ENCODE measurements around the gene RBM28.

DNA sequence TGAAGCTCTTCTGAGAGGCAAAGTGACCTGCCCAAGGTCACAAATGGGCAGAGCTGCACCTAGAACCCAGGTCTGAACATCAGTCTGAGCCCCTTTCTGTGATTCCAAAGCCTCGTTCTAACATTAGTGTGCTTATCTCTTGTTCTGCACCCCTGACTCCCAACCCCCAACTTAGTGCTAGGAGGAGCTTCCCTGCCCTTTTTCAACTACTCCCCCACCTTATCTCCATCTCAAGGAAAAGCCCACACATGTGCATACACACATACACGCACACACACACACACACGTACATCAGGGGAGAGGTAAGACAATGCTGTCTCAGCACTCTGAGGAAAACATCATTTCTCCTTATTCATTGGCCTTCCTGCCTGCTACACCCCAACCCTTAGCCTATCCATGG is 9.5 kb upstream of the RBM28 start:
- no peak for TF ChIP-seq POLR2A (IDR thresholded peaks at IDR 0.05)
- no peak for TF ChIP-seq CTCF (IDR thresholded peaks at IDR 0.05)
